GM10248 (cell line): ENCODE results near the gene DDX10.

Experiments
- CTCF ChIA-PET: fragments of 300-600 bp; sonication (Branson Sonifier 250); formaldehyde crosslinking; extraction: SDS; loops from one replicate; lab custom pipeline; 2021; ENCODE audit warnings: antibody characterized with exemption; lab: Yijun Ruan, JAX
- POLR2A ChIA-PET: fragments of 350-650 bp; sonication (Branson Sonifier 250); formaldehyde crosslinking; extraction: SDS; loops from one replicate; lab custom pipeline; 2020; ENCODE audit warnings: antibody characterized with exemption; lab: Yijun Ruan, JAX
- DNase-seq: peaks from one replicate; pipeline ENCODE4 v3.0.0; 2012; ENCODE audit errors: extremely low spot score
- CTCF ChIP-seq: IDR thresholded peaks from 2 replicates; pipeline ENCODE4 v1.5.1; 2012; ENCODE audit warnings: mild to moderate bottlenecking, low read depth; ENCODE audit errors: extremely low read depth, missing control alignments, control extremely low read depth

The DDX10 gene

GRCh38 chr11:108933630-108934029 is 268.8 kb downstream of the DDX10 start:
- CTCF ChIA-PET: no interaction called here
- no peak for DNase-seq
- POLR2A ChIA-PET: no interaction called here
- no peak for TF ChIP-seq CTCF

GRCh38 chr11:108934289-108934688 is 269.4 kb downstream of the DDX10 start:
- ChIA-PET CTCF (no interaction called here), POLR2A (no interaction called here)
- TF ChIP-seq CTCF: no peak
- no peak for DNase-seq

GRCh38 chr11:108934696-108935095 is 269.8 kb downstream of the DDX10 start:
- POLR2A ChIA-PET: no interaction called here
- CTCF ChIA-PET: no interaction called here
- no peak for TF ChIP-seq CTCF
- no peak for DNase-seq

GRCh38 chr11:108937746-108938145 is 272.9 kb downstream of the DDX10 start:
- CTCF ChIA-PET: interaction anchor here (0.7 kb wide), 1 partner anchor 19 kb away, joined by 3 read pairs; no protein-coding TSS in a partner anchor
- no peak for DNase-seq
- POLR2A ChIA-PET: no interaction called here
- TF ChIP-seq CTCF: no peak

GRCh38 chr11:108938604-108939003 is 273.7 kb downstream of the DDX10 start:
- no peak for TF ChIP-seq CTCF
- DNase-seq: no peak
- ChIA-PET CTCF (no interaction called here), POLR2A (no interaction called here)

- no peak for TF ChIP-seq CTCF
- no peak for DNase-seq
- CTCF ChIA-PET: no interaction called here
- POLR2A ChIA-PET: no interaction called here
Measured at GRCh38 chr11:108939135-108939534, 274.3 kb downstream of the DDX10 start.

GRCh38 chr11:108943853-108944252 is 279.0 kb downstream of the DDX10 start:
- DNase-seq: no peak
- no peak for TF ChIP-seq CTCF
- CTCF ChIA-PET: interaction anchor here (0.6 to 0.7 kb wide), 2 partner anchors 22 to 24 kb away, joined by 3 read pairs; no protein-coding TSS in a partner anchor
- POLR2A ChIA-PET: no interaction called here
